Measurements from ENCODE around the gene ARRDC3. TPM values are rescaled to one million over a fixed set of nuclear protein-coding genes. Genes with fewer than 3 reads are reported as not detected.

The ARRDC3 gene, protein sequence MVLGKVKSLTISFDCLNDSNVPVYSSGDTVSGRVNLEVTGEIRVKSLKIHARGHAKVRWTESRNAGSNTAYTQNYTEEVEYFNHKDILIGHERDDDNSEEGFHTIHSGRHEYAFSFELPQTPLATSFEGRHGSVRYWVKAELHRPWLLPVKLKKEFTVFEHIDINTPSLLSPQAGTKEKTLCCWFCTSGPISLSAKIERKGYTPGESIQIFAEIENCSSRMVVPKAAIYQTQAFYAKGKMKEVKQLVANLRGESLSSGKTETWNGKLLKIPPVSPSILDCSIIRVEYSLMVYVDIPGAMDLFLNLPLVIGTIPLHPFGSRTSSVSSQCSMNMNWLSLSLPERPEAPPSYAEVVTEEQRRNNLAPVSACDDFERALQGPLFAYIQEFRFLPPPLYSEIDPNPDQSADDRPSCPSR
- 188 TPM for total RNA-seq

GRCh38 chr5:91383027-91383955 lies at the start of gene ARRDC3:
Gene ARRDC3 (minus strand): TSS chr5:91383317. CDS start chr5:91383092, 225 bp downstream.

